Thyroid gland (tissue), 4 donors: ENCODE data around the gene KCP. TPM values are rescaled to one million over a fixed set of nuclear protein-coding genes. Genes with fewer than 3 reads are reported as not detected.

ENCODE experiments used
- DNase-seq, 2 donors: peaks; one replicate each; pipeline ENCODE4 v3.0.0-alpha.2; 2019
- H3K27ac ChIP-seq, 3 donors: fragments of 200-600 bp; sonication (generic); 1 replicate in 2 of 3; 2 replicates in 1 of 3; pipeline ENCODE4 v1.5.1; 2016 to 2019; ENCODE audit warnings: mild to moderate bottlenecking in 1 of 3, moderate library complexity in 1 of 3
- H3K27me3 ChIP-seq: fragments of 200-600 bp; sonication (generic); one replicate; pipeline ENCODE4 v1.5.1; 2019
- H3K36me3 ChIP-seq, 2 donors: fragments of 200-600 bp; sonication (generic); one replicate each; pipeline ENCODE4 v1.5.1; 2016 to 2019
- H3K4me1 ChIP-seq, 2 donors: fragments of 200-600 bp; sonication (generic); one replicate each; pipeline ENCODE4 v1.5.1; 2017 to 2019
- H3K4me3 ChIP-seq, 3 donors: fragments of 200-600 bp; sonication (generic); replicated peaks in 1 of 3; 1 replicate in 2 of 3; 2 replicates in 1 of 3; pipeline ENCODE4 v1.5.1; 2016; ENCODE audit warnings: mild to moderate bottlenecking in 1 of 3
- H3K9me3 ChIP-seq: fragments of 200-600 bp; sonication (generic); one replicate; pipeline ENCODE4 v1.5.1; 2017
- POLR2A ChIP-seq, 2 donors: fragments of 450-650 bp; IDR thresholded peaks; one replicate each; pipeline ENCODE4 v1.6.1; 2017; ENCODE audit warnings: antibody characterized with exemption in 2 of 2, mild to moderate bottlenecking in 2 of 2, moderate library complexity in 1 of 2
- WGBS, 2 donors: methylation state at CpG; one replicate each; pipeline ENCODE4 v1.1.5; 2017; 5-methylcytosine and 5-hydroxymethylcytosine counted together
- intact Hi-C: fragments of 100-400 bp; cut with DNase I; formaldehyde crosslinking; loops from one replicate; pipeline ENCODE4 v1.15.1; 2023
- total RNA-seq, 4 donors: library from RNA; depleted of rRNA; stranded (reverse); fragments of >200 nt; gene quantifications; one replicate each; pipeline ENCODE4 v1.2.3, GENCODE V29; 2016
- TF ChIP-seq, protein P1 (sequence below), 6 experiments: fragments of 200-600 bp in 3 of 6; fragments of 450-650 bp in 3 of 6; sonication (generic) in 3 of 6; IDR thresholded peaks; one replicate each; pipeline ENCODE4 v1.5.1; 2016 to 2019; ENCODE audit warnings: antibody characterized with exemption in 6 of 6, mild to moderate bottlenecking in 2 of 6, inconsistent platforms in 1 of 6, moderate library complexity in 1 of 6

Gene KCP
- total RNA-seq, 4 donors from 2014 or later: 0.27 to 0.93 (median 0.61) TPM

DNA sequence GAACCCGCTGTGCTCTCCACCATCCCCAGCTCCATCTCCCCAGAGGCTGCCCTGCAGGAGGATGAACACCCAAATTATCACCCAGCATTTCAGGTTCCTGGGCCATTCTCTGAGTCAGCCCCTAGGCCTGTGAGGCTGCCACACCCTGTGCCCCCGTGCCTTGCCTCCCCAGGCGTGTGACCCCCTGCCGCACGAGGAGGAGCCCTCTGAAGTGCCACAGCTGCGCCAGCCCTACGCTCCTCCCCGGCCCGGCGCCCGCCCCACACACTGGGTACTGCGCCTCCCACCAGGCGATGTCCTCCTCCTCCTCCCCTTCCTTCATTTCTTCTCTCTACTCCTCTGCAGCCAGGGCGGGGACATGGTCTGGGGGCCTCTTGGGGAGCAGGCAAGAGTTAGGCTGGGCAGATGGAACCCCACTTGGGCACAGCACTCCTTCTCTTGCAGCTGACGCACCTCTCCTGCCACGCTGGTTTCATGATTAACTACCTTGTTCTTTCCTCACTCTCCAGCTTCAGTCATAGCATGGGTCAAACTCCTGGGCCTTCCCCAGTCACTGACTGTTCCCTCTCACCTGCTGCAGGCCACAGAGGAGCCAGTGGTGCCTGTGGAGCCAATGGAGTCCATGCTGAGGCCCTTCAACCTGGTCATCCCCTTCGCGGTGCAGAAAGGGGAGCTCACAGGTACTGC, 60.6 kb downstream of the KCP start:
- no peak for DNase-seq
- Histone ChIP-seq H3K4me3 (no peak overlapping the region), H3K27ac (no peak overlapping the region), H3K36me3 (no peaks in the 10 kb centered on the region), H3K9me3 (no peaks in the 10 kb centered on the region), H3K27me3 (no peaks in the 10 kb centered on the region), H3K4me1 (no peaks in the 10 kb centered on the region)
- TF ChIP-seq, protein P1, sequence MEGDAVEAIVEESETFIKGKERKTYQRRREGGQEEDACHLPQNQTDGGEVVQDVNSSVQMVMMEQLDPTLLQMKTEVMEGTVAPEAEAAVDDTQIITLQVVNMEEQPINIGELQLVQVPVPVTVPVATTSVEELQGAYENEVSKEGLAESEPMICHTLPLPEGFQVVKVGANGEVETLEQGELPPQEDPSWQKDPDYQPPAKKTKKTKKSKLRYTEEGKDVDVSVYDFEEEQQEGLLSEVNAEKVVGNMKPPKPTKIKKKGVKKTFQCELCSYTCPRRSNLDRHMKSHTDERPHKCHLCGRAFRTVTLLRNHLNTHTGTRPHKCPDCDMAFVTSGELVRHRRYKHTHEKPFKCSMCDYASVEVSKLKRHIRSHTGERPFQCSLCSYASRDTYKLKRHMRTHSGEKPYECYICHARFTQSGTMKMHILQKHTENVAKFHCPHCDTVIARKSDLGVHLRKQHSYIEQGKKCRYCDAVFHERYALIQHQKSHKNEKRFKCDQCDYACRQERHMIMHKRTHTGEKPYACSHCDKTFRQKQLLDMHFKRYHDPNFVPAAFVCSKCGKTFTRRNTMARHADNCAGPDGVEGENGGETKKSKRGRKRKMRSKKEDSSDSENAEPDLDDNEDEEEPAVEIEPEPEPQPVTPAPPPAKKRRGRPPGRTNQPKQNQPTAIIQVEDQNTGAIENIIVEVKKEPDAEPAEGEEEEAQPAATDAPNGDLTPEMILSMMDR (IDR thresholded peaks at IDR 0.05): no peak
- no peak for TF ChIP-seq POLR2A (IDR thresholded peaks at IDR 0.05)
- WGBS, 2 donors: 93 to 95% methylated on average over 16 to 17 of the region's 18 CpGs
- intact Hi-C loops: no loop called here

DNA sequence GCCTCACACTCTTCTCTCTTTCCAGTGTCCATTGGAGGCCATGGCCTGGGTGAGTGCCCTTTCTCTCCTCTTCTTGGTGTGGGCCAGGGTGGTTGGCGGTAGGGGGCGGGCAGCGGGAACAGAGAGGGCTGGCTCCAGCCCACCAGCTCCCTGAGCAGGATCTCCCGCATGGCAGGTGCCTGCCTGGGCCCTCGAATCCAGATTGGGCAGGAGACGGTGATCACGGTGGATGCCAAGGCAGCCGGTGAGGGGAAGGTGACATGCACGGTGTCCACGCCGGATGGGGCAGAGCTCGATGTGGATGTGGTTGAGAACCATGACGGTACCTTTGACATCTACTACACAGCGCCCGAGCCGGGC, 61.4 kb downstream of the KCP start:
- no peak for DNase-seq
- H3K9me3 ChIP-seq: no peaks in the 10 kb centered on the region
- no peaks in the 10 kb centered on the region for H3K27me3 ChIP-seq
- H3K4me1 ChIP-seq: no peaks in the 10 kb centered on the region
- no peak overlapping the region for H3K4me3 ChIP-seq
- no peak for TF ChIP-seq POLR2A (IDR thresholded peaks at IDR 0.05)
- TF ChIP-seq, protein P1 (IDR thresholded peaks at IDR 0.05): no peak
- WGBS, 2 donors: 93 to 94% methylated on average over 12 to 16 of the region's 16 CpGs
- no peak overlapping the region for H3K27ac ChIP-seq
- intact Hi-C loops: no loop called here
- no peaks in the 10 kb centered on the region for H3K36me3 ChIP-seq

DNA sequence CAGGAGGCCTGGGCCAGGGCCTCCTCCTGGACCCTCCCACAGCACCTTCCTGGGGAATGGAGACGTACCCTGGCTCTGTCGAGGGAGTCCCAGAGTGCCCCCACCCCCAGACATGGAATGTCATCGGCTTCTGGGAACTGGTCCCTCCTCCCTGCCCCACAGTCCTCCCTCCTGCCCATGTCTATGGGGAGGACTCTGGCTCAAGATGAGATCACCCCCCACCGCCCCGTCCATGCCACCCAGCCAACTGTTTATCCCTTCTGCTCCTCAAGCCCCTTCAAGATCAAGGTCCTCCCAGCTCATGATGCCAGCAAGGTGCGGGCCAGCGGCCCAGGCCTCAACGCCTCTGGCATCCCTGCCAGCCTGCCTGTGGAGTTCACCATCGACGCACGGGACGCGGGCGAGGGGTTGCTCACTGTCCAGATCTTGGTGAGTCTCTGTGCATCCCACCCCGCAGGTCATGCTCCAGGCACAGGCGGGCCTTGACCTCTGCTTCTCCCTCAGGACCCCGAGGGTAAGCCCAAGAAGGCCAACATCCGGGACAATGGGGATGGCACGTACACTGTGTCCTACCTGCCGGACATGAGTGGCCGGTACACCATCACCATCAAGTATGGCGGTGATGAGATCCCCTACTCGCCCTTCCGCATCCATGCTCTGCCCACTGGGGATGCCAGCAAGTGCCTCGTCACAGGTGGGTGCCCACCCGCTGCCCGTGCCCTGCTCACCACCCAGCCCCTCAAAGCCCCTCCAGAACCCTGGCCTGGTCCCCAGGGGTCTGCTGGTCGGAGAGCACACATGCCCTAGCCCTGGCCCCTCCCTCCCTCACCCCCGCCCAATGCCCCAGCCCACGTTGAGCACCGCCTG, 62.0 kb downstream of the KCP start:
- TF ChIP-seq POLR2A (IDR thresholded peaks at IDR 0.05): no peak
- TF ChIP-seq, protein P1 (IDR thresholded peaks at IDR 0.05): no peak
- Histone ChIP-seq H3K4me1 (no peaks in the 10 kb centered on the region), H3K9me3 (no peaks in the 10 kb centered on the region), H3K27me3 (no peaks in the 10 kb centered on the region), H3K27ac (no peak overlapping the region), H3K4me3 (no peak overlapping the region), H3K36me3 (no peaks in the 10 kb centered on the region)
- DNase-seq: no peak
- WGBS, 2 donors: 92 to 93% methylated on average over 18 to 31 of the region's 31 CpGs
- intact Hi-C loops: no loop called here

DNA sequence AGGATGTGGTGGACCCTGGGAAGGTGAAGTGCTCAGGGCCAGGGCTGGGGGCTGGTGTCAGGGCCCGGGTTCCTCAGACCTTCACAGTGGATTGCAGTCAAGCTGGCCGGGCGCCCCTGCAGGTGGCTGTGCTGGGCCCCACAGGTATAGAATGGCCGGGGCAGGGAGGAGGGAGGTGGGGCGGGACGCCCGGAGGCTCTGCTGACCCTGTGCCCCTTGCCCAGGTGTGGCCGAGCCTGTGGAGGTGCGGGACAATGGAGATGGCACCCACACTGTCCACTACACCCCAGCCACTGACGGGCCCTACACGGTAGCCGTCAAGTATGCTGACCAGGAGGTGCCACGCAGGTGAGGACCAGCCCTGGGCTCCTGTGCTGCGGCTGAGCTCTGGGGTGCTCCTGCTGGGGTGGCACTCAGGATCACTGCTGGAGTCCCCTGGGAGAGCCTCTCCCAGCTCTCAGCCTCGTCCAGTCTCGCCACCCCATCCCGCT, 62.7 kb downstream of the KCP start:
- Histone ChIP-seq H3K4me1 (no peaks in the 10 kb centered on the region), H3K27ac (no peak overlapping the region), H3K27me3 (no peaks in the 10 kb centered on the region), H3K36me3 (no peaks in the 10 kb centered on the region), H3K4me3 (no peak overlapping the region), H3K9me3 (no peaks in the 10 kb centered on the region)
- intact Hi-C loops: no loop called here
- TF ChIP-seq, protein P1 (IDR thresholded peaks at IDR 0.05): no peak
- TF ChIP-seq POLR2A (IDR thresholded peaks at IDR 0.05): no peak
- DNase-seq: no peak
- WGBS, 2 donors: 90 to 94% methylated on average over 3 to 17 of the region's 17 CpGs
